ENCODE measurements around the gene TBC1D19.

GRCh38 chr4:26609868-26610267 is 26.0 kb downstream of the TBC1D19 start:
- no peak for TF ChIP-seq POLR2A (IDR thresholded peaks at IDR 0.05)
- no peak for TF ChIP-seq POLR2AphosphoS5 (IDR thresholded peaks at IDR 0.05)
- no peak for TF ChIP-seq EP300 (IDR thresholded peaks at IDR 0.05)

Measured in stomach (tissue), 4 donors.